GM03348 (cell line): ENCODE measurements around the gene G3BP2.

Experiments used
- DNase-seq: peaks from one replicate; pipeline ENCODE4 v3.0.0; 2012; ENCODE audit warnings: low spot score

Gene G3BP2

GRCh38 chr4:75637827-75638226 lies 35.4 kb downstream of the G3BP2 start:
- DNase-seq, result no peak

- DNase-seq, result peak; percentile 23
Measured at GRCh38 chr4:75637176-75637575, 36.0 kb downstream of the G3BP2 start.

GRCh38 chr4:75634951-75635350 lies 38.3 kb downstream of the G3BP2 start:
- DNase-seq, result peak; percentile 29

GRCh38 chr4:75634281-75634680 lies 38.9 kb downstream of the G3BP2 start:
- DNase-seq, result no peak

- DNase-seq, result no peak
Measured at GRCh38 chr4:75633846-75634245, 39.4 kb downstream of the G3BP2 start.

GRCh38 chr4:75630937-75631329 lies 42.3 kb downstream of the G3BP2 start:
- DNase-seq, result no peak

- peak; percentile 88 for DNase-seq
Measured at GRCh38 chr4:75630174-75630936, 42.9 kb downstream of the G3BP2 start, which contains the start of gene CDKL2. Gene CDKL2, minus strand, starts transcription at chr4:75630528. Its CDS starts 4,540 bp downstream, at chr4:75625988.

- no peak for DNase-seq
Measured at GRCh38 chr4:75629239-75629638, 44.0 kb downstream of the G3BP2 start.

- no peak for DNase-seq
Measured at GRCh38 chr4:75623026-75623425, 50.2 kb downstream of the G3BP2 start.

GRCh38 chr4:75621715-75622114 lies 51.5 kb downstream of the G3BP2 start:
- DNase-seq, result no peak

- DNase-seq, result no peak
Measured at GRCh38 chr4:75612306-75612705, 60.9 kb downstream of the G3BP2 start.

- DNase-seq, result no peak
Measured at GRCh38 chr4:75605928-75606327, 67.3 kb downstream of the G3BP2 start.

GRCh38 chr4:75599647-75600046 lies 73.6 kb downstream of the G3BP2 start:
- no peak for DNase-seq

GRCh38 chr4:75598390-75598789 lies 74.8 kb downstream of the G3BP2 start:
- DNase-seq, result peak; percentile 16

GRCh38 chr4:75596061-75596460 lies 77.2 kb downstream of the G3BP2 start:
- no peak for DNase-seq

- no peak for DNase-seq
Measured at GRCh38 chr4:75593393-75593792, 79.8 kb downstream of the G3BP2 start.
